ENCODE data around the gene VPS29. TPM values are rescaled to one million over a fixed set of nuclear protein-coding genes. Genes with fewer than 3 reads are reported as not detected.
"Not testable (repeated sequence)": the region's sequence is repeated elsewhere in the genome, so short reads cannot be mapped to it uniquely, and the experiment has no call there.

VPS29 gene
- total RNA-seq, 1 experiment from 2014 or later, result 66.3 TPM

DNA sequence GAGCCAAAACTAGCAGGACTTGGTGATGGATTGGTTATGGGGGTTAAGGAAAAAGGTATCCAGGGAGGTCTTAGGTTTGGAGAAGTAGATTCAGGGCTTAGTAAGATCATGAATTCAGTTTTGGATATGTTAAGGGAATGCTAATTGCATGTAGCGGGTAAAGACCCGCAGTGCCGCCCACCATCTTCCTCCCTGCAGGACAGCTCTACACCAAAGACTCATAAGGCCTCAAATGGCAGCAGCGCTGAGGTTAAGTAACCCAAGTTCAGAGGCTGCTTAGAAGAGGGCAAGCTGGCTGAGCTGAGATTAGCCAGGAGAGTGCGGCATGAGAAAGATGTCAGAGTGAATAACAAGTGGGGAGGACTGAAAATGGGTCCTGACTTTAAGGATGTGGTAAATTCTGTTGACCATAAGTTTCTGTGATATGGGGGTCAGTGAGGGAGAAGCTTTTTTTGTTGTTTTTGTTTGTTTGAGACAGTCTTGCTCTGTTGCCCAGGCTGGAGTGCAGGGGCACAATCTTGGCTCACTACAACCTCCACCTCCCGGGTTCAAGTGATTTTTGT is 26.4 kb upstream of the VPS29 start:
- peaks cover 2% of the 10 kb centered on the region; the same call in 1 of the 2 replicates for H3K36me3 Mint-ChIP-seq
- no peak for DNase-seq (ENCODE audit: low spot score)
- H3K27ac Mint-ChIP-seq, result no peak overlapping the region
- 0 out of 2 replicates have a peak, but pooled peaks cover 3% of the 10 kb centered on the region for H3K4me1 Mint-ChIP-seq
- CTCF ChIA-PET, result interaction anchor here (0.5 to 2.0 kb wide), 6 partner anchors 37 to 770 kb away, joined by 3 to 8 read pairs (median 4); no protein-coding TSS in a partner anchor
- no peak for ATAC-seq
- H3K4me3 Mint-ChIP-seq, result no peak overlapping the region
- no peaks in the 10 kb centered on the region for H3K27me3 Mint-ChIP-seq (ENCODE audit: low read depth)
- no peaks in the 10 kb centered on the region for H3K9me3 Mint-ChIP-seq
- TF ChIP-seq ZNF317 (CRISPR knock-in tag; IDR thresholded peaks at IDR 0.05; ENCODE audit: borderline replicate concordance, low read depth), result no peak
- TF ChIP-seq, protein P1, sequence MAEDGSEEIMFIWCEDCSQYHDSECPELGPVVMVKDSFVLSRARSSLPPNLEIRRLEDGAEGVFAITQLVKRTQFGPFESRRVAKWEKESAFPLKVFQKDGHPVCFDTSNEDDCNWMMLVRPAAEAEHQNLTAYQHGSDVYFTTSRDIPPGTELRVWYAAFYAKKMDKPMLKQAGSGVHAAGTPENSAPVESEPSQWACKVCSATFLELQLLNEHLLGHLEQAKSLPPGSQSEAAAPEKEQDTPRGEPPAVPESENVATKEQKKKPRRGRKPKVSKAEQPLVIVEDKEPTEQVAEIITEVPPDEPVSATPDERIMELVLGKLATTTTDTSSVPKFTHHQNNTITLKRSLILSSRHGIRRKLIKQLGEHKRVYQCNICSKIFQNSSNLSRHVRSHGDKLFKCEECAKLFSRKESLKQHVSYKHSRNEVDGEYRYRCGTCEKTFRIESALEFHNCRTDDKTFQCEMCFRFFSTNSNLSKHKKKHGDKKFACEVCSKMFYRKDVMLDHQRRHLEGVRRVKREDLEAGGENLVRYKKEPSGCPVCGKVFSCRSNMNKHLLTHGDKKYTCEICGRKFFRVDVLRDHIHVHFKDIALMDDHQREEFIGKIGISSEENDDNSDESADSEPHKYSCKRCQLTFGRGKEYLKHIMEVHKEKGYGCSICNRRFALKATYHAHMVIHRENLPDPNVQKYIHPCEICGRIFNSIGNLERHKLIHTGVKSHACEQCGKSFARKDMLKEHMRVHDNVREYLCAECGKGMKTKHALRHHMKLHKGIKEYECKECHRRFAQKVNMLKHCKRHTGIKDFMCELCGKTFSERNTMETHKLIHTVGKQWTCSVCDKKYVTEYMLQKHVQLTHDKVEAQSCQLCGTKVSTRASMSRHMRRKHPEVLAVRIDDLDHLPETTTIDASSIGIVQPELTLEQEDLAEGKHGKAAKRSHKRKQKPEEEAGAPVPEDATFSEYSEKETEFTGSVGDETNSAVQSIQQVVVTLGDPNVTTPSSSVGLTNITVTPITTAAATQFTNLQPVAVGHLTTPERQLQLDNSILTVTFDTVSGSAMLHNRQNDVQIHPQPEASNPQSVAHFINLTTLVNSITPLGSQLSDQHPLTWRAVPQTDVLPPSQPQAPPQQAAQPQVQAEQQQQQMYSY (CRISPR knock-in tag; IDR thresholded peaks at IDR 0.05), result no peak
- TF ChIP-seq TCF7 (CRISPR knock-in tag; IDR thresholded peaks at IDR 0.05; ENCODE audit: low read depth), result no peak
- no peak for TF ChIP-seq ZNF416 (CRISPR knock-in tag; IDR thresholded peaks at IDR 0.05)
- TF ChIP-seq, protein P2, sequence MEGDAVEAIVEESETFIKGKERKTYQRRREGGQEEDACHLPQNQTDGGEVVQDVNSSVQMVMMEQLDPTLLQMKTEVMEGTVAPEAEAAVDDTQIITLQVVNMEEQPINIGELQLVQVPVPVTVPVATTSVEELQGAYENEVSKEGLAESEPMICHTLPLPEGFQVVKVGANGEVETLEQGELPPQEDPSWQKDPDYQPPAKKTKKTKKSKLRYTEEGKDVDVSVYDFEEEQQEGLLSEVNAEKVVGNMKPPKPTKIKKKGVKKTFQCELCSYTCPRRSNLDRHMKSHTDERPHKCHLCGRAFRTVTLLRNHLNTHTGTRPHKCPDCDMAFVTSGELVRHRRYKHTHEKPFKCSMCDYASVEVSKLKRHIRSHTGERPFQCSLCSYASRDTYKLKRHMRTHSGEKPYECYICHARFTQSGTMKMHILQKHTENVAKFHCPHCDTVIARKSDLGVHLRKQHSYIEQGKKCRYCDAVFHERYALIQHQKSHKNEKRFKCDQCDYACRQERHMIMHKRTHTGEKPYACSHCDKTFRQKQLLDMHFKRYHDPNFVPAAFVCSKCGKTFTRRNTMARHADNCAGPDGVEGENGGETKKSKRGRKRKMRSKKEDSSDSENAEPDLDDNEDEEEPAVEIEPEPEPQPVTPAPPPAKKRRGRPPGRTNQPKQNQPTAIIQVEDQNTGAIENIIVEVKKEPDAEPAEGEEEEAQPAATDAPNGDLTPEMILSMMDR (IDR thresholded peaks at IDR 0.05), result no peak
- no peak for TF ChIP-seq ZNF396 (CRISPR knock-in tag; IDR thresholded peaks at IDR 0.05; ENCODE audit: borderline replicate concordance)
- TF ChIP-seq, protein P3, sequence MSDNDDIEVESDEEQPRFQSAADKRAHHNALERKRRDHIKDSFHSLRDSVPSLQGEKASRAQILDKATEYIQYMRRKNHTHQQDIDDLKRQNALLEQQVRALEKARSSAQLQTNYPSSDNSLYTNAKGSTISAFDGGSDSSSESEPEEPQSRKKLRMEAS (CRISPR knock-in tag; IDR thresholded peaks at IDR 0.05), result no peak
- TF ChIP-seq, protein P4, sequence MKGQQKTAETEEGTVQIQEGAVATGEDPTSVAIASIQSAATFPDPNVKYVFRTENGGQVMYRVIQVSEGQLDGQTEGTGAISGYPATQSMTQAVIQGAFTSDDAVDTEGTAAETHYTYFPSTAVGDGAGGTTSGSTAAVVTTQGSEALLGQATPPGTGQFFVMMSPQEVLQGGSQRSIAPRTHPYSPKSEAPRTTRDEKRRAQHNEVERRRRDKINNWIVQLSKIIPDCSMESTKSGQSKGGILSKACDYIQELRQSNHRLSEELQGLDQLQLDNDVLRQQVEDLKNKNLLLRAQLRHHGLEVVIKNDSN (CRISPR knock-in tag; IDR thresholded peaks at IDR 0.05), result no peak
- TF ChIP-seq, protein P5, sequence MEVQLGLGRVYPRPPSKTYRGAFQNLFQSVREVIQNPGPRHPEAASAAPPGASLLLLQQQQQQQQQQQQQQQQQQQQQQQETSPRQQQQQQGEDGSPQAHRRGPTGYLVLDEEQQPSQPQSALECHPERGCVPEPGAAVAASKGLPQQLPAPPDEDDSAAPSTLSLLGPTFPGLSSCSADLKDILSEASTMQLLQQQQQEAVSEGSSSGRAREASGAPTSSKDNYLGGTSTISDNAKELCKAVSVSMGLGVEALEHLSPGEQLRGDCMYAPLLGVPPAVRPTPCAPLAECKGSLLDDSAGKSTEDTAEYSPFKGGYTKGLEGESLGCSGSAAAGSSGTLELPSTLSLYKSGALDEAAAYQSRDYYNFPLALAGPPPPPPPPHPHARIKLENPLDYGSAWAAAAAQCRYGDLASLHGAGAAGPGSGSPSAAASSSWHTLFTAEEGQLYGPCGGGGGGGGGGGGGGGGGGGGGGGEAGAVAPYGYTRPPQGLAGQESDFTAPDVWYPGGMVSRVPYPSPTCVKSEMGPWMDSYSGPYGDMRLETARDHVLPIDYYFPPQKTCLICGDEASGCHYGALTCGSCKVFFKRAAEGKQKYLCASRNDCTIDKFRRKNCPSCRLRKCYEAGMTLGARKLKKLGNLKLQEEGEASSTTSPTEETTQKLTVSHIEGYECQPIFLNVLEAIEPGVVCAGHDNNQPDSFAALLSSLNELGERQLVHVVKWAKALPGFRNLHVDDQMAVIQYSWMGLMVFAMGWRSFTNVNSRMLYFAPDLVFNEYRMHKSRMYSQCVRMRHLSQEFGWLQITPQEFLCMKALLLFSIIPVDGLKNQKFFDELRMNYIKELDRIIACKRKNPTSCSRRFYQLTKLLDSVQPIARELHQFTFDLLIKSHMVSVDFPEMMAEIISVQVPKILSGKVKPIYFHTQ (CRISPR knock-in tag; IDR thresholded peaks at IDR 0.05), result no peak
- POLR2A ChIA-PET, result interaction anchor here (1.3 kb wide), 1 partner anchor 60 kb away, joined by 3 read pairs; the partner anchor contains the start of genes FAM216A and GPN3

DNA sequence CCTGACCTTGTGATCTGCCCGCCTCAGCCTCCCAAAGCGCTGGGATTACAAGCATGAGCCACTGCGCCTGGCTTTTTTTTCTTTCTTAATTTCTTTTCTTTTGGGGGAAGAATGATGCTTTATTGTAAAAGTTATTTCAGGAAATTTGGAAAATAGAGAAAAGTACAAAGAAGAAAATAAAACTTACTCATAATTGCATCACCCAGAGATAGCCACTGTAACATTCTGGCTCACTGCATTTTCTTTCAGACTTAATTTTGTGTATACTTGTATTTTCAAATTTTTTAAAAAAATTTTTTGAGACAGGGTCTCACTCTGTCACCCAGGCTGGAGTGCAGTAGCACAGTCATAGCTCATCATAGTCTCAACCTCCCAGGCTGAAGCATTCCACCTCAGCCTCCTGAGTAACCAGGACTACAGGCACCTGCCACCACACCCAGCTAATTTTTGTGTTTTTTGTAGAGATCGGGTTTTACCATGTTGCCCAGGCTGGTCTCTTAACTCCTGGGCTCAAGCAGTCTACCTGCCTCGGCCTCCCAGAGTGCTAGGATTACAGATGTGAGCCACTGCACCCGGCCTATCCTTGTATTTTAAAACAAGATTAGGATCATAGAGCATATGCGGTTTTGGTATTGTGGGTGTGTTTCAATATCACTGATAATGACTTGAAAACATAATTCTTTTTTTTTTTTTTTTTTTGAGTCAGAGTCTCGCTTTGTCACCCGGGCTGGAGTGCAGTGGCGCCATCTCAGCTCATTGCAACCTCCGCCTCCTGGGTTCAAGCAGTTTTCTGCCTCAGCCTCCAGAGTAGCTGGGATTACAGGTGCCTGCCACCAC is 19.2 kb upstream of the VPS29 start:
- ATAC-seq; H3K4me3 Mint-ChIP-seq; H3K4me1 Mint-ChIP-seq; H3K36me3 Mint-ChIP-seq; DNase-seq (ENCODE audit: low spot score); H3K27ac Mint-ChIP-seq; H3K9me3 Mint-ChIP-seq; H3K27me3 Mint-ChIP-seq (ENCODE audit: low read depth): not testable (repeated sequence)
- POLR2A ChIA-PET, result interaction anchor here (0.6 kb wide), 1 partner anchor 124 kb away, joined by 5 read pairs; no protein-coding TSS in a partner anchor
- CTCF ChIA-PET, result interaction anchor here (0.7 to 1.0 kb wide), 4 partner anchors 18 to 337 kb away, joined by 3 to 4 read pairs (median 3); no protein-coding TSS in a partner anchor

DNA sequence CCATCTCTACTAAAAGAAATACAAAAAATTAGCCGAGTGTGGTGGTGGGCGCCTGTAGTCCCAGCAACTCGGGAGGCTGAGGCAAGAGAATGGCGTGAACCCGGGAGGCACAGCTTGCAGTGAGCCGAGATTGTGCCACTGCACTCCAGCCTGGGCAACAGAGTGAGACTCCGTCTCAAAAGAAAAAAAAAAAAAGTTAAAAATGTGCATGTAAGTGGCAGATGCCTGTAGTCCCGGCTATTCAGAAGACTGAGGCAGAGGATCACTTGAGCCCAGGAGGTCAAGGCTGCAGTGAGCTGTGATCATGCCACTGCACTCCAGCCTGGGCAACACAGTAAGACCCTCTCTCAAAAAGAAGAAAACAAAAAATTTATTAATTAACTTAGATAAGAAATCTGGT is 16.1 kb upstream of the VPS29 start:
- POLR2A ChIA-PET; H3K9me3 Mint-ChIP-seq; H3K36me3 Mint-ChIP-seq; H3K4me1 Mint-ChIP-seq; H3K27me3 Mint-ChIP-seq (ENCODE audit: low read depth); H3K4me3 Mint-ChIP-seq; DNase-seq (ENCODE audit: low spot score); ATAC-seq; H3K27ac Mint-ChIP-seq: not testable (repeated sequence)
- CTCF ChIA-PET, result interaction anchor here (0.9 kb wide), 1 partner anchor 86 kb away, joined by 3 read pairs; no protein-coding TSS in a partner anchor

Data from WTC11 (cell line).